Measurements from ENCODE around the gene C11orf98. TPM values are rescaled to one million over a fixed set of nuclear protein-coding genes. Genes with fewer than 3 reads are reported as not detected.

C11orf98 gene
- total RNA-seq, 1 experiment from 2014 or later = 139 TPM

DNA sequence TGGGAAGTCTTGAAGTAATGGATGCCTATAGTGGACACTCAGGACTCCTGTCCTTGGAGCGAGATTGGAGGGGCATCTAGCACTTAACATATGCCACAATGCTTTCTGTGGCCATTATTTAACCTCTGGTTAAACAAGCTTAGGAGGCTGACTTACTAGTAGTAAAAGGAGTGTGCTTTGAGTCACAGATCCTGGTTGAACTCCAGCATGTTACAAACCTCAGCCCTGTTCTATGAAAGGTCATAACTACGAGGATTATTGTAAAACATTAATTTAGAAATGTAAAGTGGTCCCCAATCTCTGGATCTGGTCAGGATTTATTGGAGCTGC, 8.2 kb upstream of the C11orf98 start:
- Histone ChIP-seq H3K79me1 (ENCODE audit: insufficient read depth, low read depth, low read length, poor library complexity, severe bottlenecking) (no peaks in the 10 kb centered on the region), H3K9me3 (ENCODE audit: control insufficient read depth, low read depth, low read length) (no peaks in the 10 kb centered on the region), H3K23me2 (ENCODE audit: insufficient read length, low read depth, low read length, poor library complexity, severe bottlenecking) (peaks cover 6% of the 10 kb centered on the region), H3K79me2 (ENCODE audit: insufficient read depth, low read length) (no peaks in the 10 kb centered on the region), H2BK120ac (ENCODE audit: low read depth, low read length, poor library complexity, severe bottlenecking) (no peak overlapping the region), H3K56ac (ENCODE audit: insufficient read length, low read depth, low read length) (no peak overlapping the region), H3K4ac (ENCODE audit: low read depth, low read length) (no peak overlapping the region), H3K23ac (ENCODE audit: insufficient read length, low read depth, low read length) (no peak overlapping the region), H3T11ph (ENCODE audit: low read length) (no peak overlapping the region), H3K14ac (ENCODE audit: insufficient read depth, low read length) (no peak overlapping the region), H2AFZ (ENCODE audit: low read length) (no peak overlapping the region), H2BK12ac (ENCODE audit: insufficient read length, low read depth, low read length) (no peak overlapping the region), H3K27me3 (ENCODE audit: insufficient read depth, low read length) (no peaks in the 10 kb centered on the region), H2AK5ac (ENCODE audit: insufficient read length, low read length) (no peak overlapping the region), H3K4me2 (ENCODE audit: insufficient read depth, insufficient read length, low read length) (peak overlapping the region; percentile 83), H4K20me1 (ENCODE audit: control insufficient read depth, insufficient read depth, insufficient read length) (no peaks in the 10 kb centered on the region), H3K18ac (ENCODE audit: insufficient read length, low read depth, low read length) (no peak overlapping the region), H4K5ac (ENCODE audit: insufficient read length, low read depth, low read length) (no peak overlapping the region), H2BK5ac (ENCODE audit: insufficient read length, low read length) (no peak overlapping the region), H4K8ac (replicated peaks; ENCODE audit: insufficient read length, low read depth, low read length) (no peak overlapping the region), H4K91ac (ENCODE audit: insufficient read length, low read depth, low read length) (no peak overlapping the region), H3K9ac (ENCODE audit: extremely low read depth, insufficient read length, low read length) (no peak overlapping the region), H2BK15ac (ENCODE audit: low read depth, low read length) (no peak overlapping the region), H3K4me1 (ENCODE audit: insufficient read depth, low read length) (no peaks in the 10 kb centered on the region), H3K27ac (ENCODE audit: insufficient read length, low read depth, low read length) (no peak overlapping the region), H2BK20ac (ENCODE audit: low read depth, low read length, poor library complexity, severe bottlenecking) (no peak overlapping the region)
- no CpG with 5 or more reads among the region's 2 CpGs for WGBS (ENCODE audit: extremely low coverage, insufficient read length, low lambda C conversion rate)
- TF ChIP-seq, protein P1, sequence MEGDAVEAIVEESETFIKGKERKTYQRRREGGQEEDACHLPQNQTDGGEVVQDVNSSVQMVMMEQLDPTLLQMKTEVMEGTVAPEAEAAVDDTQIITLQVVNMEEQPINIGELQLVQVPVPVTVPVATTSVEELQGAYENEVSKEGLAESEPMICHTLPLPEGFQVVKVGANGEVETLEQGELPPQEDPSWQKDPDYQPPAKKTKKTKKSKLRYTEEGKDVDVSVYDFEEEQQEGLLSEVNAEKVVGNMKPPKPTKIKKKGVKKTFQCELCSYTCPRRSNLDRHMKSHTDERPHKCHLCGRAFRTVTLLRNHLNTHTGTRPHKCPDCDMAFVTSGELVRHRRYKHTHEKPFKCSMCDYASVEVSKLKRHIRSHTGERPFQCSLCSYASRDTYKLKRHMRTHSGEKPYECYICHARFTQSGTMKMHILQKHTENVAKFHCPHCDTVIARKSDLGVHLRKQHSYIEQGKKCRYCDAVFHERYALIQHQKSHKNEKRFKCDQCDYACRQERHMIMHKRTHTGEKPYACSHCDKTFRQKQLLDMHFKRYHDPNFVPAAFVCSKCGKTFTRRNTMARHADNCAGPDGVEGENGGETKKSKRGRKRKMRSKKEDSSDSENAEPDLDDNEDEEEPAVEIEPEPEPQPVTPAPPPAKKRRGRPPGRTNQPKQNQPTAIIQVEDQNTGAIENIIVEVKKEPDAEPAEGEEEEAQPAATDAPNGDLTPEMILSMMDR (conservative IDR thresholded peaks at IDR 0.05) = no peak
- H3K27ac Mint-ChIP-seq = no peak overlapping the region
- H3K4me3 Mint-ChIP-seq = peak overlapping the region; percentile 92 to 99; a peak in 4 of 5 replicates
- H3K9me3 Mint-ChIP-seq = no peaks in the 10 kb centered on the region
- no peak for DNase-seq
- H3K27me3 Mint-ChIP-seq (ENCODE audit: low read depth) = no peaks in the 10 kb centered on the region; the same call in 1 of the 2 replicates
- peaks cover 16 to 52% (median 43%) of the 10 kb centered on the region in 3 experiments; a peak in 6 of 7 replicates for H3K36me3 Mint-ChIP-seq (ENCODE audit: insufficient read depth in 1 of 3, low read depth in 3 of 3)
- peaks cover 24 to 31% of the 10 kb centered on the region in 2 experiments for H3K4me1 Mint-ChIP-seq
